Measurements from ENCODE around the gene ATP6AP1.

DNA sequence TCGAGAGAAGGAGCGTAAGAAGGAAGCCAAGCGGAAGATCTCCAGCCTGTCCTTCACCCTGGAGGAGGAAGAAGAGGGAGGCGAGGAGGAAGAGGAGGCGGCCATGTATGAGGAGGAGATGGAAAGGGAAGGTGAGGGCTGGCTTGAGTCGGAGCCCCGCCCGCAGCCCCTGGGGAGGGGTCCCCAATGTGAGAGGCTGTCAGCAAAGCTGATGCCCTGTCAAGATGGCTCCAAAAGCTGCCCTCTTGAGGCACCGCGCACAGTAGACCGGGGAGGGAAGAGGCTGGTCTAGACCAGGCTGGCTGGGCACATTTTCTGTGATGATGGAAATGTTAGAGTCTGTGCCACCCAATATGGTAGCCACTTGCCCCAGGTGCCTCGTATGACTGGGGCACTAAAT, 18.0 kb downstream of the ATP6AP1 start:
- TF ChIP-seq, protein P1, sequence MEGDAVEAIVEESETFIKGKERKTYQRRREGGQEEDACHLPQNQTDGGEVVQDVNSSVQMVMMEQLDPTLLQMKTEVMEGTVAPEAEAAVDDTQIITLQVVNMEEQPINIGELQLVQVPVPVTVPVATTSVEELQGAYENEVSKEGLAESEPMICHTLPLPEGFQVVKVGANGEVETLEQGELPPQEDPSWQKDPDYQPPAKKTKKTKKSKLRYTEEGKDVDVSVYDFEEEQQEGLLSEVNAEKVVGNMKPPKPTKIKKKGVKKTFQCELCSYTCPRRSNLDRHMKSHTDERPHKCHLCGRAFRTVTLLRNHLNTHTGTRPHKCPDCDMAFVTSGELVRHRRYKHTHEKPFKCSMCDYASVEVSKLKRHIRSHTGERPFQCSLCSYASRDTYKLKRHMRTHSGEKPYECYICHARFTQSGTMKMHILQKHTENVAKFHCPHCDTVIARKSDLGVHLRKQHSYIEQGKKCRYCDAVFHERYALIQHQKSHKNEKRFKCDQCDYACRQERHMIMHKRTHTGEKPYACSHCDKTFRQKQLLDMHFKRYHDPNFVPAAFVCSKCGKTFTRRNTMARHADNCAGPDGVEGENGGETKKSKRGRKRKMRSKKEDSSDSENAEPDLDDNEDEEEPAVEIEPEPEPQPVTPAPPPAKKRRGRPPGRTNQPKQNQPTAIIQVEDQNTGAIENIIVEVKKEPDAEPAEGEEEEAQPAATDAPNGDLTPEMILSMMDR (tag by site-specific recombination; IDR thresholded peaks at IDR 0.05), result no peak
- TF ChIP-seq ZNF549 (tag by site-specific recombination; IDR thresholded peaks at IDR 0.05), result no peak
- TF ChIP-seq TCF7L2 (IDR thresholded peaks at IDR 0.05; ENCODE audit: borderline replicate concordance, low read depth, low read length), result no peak
